Esophagus muscularis mucosa (tissue), 4 donors: ENCODE measurements around the gene TEDC1.

ENCODE experiments used
- CTCF ChIP-seq, 3 experiments: fragments of 200-600 bp in 2 of 3; fragments of 450-650 bp in 1 of 3; sonication (generic) in 2 of 3; IDR thresholded peaks; one replicate each; pipeline ENCODE4 v1.5.1; 2017 to 2019; ENCODE audit warnings: antibody characterized with exemption in 3 of 3, mild to moderate bottlenecking in 2 of 3, moderate library complexity in 1 of 3
- EP300 ChIP-seq: sonication (generic); formaldehyde crosslinking; IDR thresholded peaks from one replicate; pipeline ENCODE4 v1.6.1; 2017; ENCODE audit warnings: antibody characterized with exemption
- POLR2A ChIP-seq: fragments of 450-650 bp; IDR thresholded peaks from one replicate; pipeline ENCODE4 v1.6.1; 2017; ENCODE audit warnings: antibody characterized with exemption, moderate library complexity, mild to moderate bottlenecking, low read depth
- POLR2AphosphoS5 ChIP-seq, 2 donors: sonication (generic); formaldehyde crosslinking; IDR thresholded peaks; one replicate each; pipeline ENCODE4 v1.6.1; 2017; ENCODE audit warnings: antibody characterized with exemption in 2 of 2

- no peak for TF ChIP-seq POLR2AphosphoS5 (IDR thresholded peaks at IDR 0.05)
- TF ChIP-seq POLR2A: no peak
- TF ChIP-seq CTCF (IDR thresholded peaks at IDR 0.05): no peak
- TF ChIP-seq EP300: no peak
Observed at GRCh38 chr14:105453847-105454246, 37.2 kb upstream of the TEDC1 start.
